ENCODE results near the gene TMTC2. TPM values are rescaled to one million over a fixed set of nuclear protein-coding genes. Genes with fewer than 3 reads are reported as not detected.

TMTC2 gene
- total and polyA plus RNA-seq, 10 of the 15 experiments (the other 5 are each of a cell fraction or from before 2014, with no cell fraction given), result 0.14 to 9.7 (median 1.2) TPM

- Histone ChIP-seq H2AFZ (ENCODE audit: control insufficient read depth, low read depth, low read length) (no peak overlapping the region), H3K79me2 (ENCODE audit: control insufficient read depth, insufficient read depth, low read length) (no peaks in the 10 kb centered on the region), H3K27ac (ENCODE audit: control insufficient read depth, insufficient read depth) (no peak overlapping the region), H3K9ac (ENCODE audit: control insufficient read depth, insufficient read depth, low read length) (no peak overlapping the region), H3K4me3 (no peak overlapping the region), H3K36me3 (ENCODE audit: control insufficient read depth in 2 of 2, insufficient read depth in 2 of 2, low read length in 1 of 2) (no peaks in the 10 kb centered on the region), H3K4me2 (ENCODE audit: control insufficient read depth, insufficient read depth) (no peak overlapping the region), H3K27me3 (replicated peaks in 1 of 2; ENCODE audit: control insufficient read depth in 2 of 2, insufficient read depth in 2 of 2, low read length in 1 of 2) (no peaks in the 10 kb centered on the region), H4K20me1 (ENCODE audit: control insufficient read depth, insufficient read depth) (no peaks in the 10 kb centered on the region), H3K4me1 (ENCODE audit: control insufficient read depth, insufficient read depth, low read length) (no peaks in the 10 kb centered on the region), H3K9me3 (replicated peaks; ENCODE audit: control insufficient read depth, insufficient read depth, low read length) (no peaks in the 10 kb centered on the region)
- POLR2A ChIA-PET, result no interaction called here
- intact Hi-C loops (cut with micrococcal nuclease; ENCODE audit: unreplicated experiment) (no loop called here), in situ Hi-C loops (cut with MboI) (no loop called here)
- DNase-seq (ENCODE audit: low read depth, low spot score), result no peak
- BruUV-seq (replicated peaks), result no TSS peak
- SMC1A ChIA-PET (ENCODE audit: uncharacterized antibody, unreplicated experiment), result no interaction called here
- CTCF ChIA-PET, result no interaction called here
- RAD21 ChIA-PET (ENCODE audit: unreplicated experiment), result no interaction called here
- no peak for FAIRE-seq
- TF ChIP-seq RELA (IDR thresholded peaks at IDR 0.05; ENCODE audit: borderline replicate concordance, partially characterized antibody) (no peak), PBX3 (IDR thresholded peaks at IDR 0.05; ENCODE audit: insufficient replicate concordance, low read depth, low read length) (no peak), FOS (IDR thresholded peaks at IDR 0.05; ENCODE audit: borderline replicate concordance, extremely low read depth, insufficient read length) (no peak), BHLHE40 (IDR thresholded peaks at IDR 0.05; ENCODE audit: borderline replicate concordance in 1 of 2, low read depth in 2 of 2, low read length in 1 of 2) (no peak), RB1 (IDR thresholded peaks at IDR 0.05; ENCODE audit: borderline replicate concordance) (no peak), ELK1 (IDR thresholded peaks at IDR 0.05; ENCODE audit: low read depth, low read length) (no peak)
- ATAC-seq, result no peak
- WGBS (ENCODE audit: insufficient coverage, insufficient replicate concordance, low lambda C conversion rate, missing lambda C conversion rate), result 77% methylated on average over 5 of the region's 5 CpGs
Observed at GRCh38 chr12:82880442-82880901, 193.8 kb downstream of the TMTC2 start.

All from GM12878 (cell line).